HG03342 (cell line): ENCODE data around the gene MISP.

Experiments used
- ATAC-seq: cut with Tn5 transposase; IDR thresholded peaks from one replicate; pipeline ENCODE4 v1.9.1; 2021; ENCODE audit warnings: mild to moderate bottlenecking, moderate library complexity; ENCODE audit not compliant: unreplicated experiment

MISP gene

GRCh38 chr19:795691-796581 is 45.0 kb downstream of the MISP start:
- no peak for ATAC-seq

- peak; percentile 77 for ATAC-seq
Observed at GRCh38 chr19:796692-797527, 46.0 kb downstream of the MISP start, which contains the start of gene PTBP1. Gene PTBP1 (plus strand): TSS chr19:797452. CDS start chr19:797498, 46 bp downstream.

GRCh38 chr19:797528-798414 is 46.9 kb downstream of the MISP start:
- peak; percentile 35 for ATAC-seq

- no peak for ATAC-seq
Observed at GRCh38 chr19:798415-799075, 47.6 kb downstream of the MISP start.

GRCh38 chr19:799076-799881 is 48.4 kb downstream of the MISP start:
- no peak for ATAC-seq

- ATAC-seq = no peak
Observed at GRCh38 chr19:800360-801029, 49.6 kb downstream of the MISP start.

- no peak for ATAC-seq
Observed at GRCh38 chr19:801030-801860, 50.3 kb downstream of the MISP start.

- ATAC-seq = no peak
Observed at GRCh38 chr19:801861-802497, 51.1 kb downstream of the MISP start.

- no peak for ATAC-seq
Observed at GRCh38 chr19:802498-803098, 51.7 kb downstream of the MISP start.

- no peak for ATAC-seq
Observed at GRCh38 chr19:803099-803561, 52.2 kb downstream of the MISP start.

GRCh38 chr19:803686-804418 is 52.9 kb downstream of the MISP start:
- no peak for ATAC-seq

- ATAC-seq = no peak
Observed at GRCh38 chr19:804419-805165, 53.7 kb downstream of the MISP start.

- ATAC-seq = no peak
Observed at GRCh38 chr19:805166-805551, 54.2 kb downstream of the MISP start.

GRCh38 chr19:805600-806550 is 55.0 kb downstream of the MISP start:
- no peak for ATAC-seq
